ENCODE results near the gene IL17C. TPM values are rescaled to one million over a fixed set of nuclear protein-coding genes. Genes with fewer than 3 reads are reported as not detected.

IL17C gene
- total RNA-seq, 1 experiment from 2014 or later: not detected

DNA sequence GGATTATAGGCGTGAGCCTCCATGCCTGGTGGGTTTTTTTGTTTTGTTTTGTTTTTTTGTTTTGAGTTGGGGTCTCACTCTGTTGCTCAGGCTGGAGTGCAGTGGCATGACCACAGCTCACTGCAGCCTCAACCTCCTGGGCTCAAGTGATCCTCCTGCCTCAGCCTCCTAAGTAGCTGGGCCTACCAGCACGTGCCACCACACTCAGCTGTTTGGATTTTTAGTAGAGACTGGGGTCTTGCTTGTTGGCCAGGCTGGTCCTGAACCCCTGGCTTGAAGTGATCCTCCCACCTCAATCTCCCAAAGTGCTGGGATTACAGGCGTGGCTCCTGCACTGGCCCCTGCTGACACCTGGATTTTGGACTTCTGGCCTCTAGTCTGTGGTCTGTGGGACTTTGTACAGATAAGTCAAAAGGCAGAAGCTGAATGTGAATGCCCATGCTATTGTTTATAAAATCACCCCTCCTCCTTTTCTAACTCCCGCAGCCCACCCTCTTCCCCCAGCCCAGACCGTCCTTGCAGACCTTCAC, 42.2 kb downstream of the IL17C start:
- POLR2A ChIA-PET (ENCODE audit: unreplicated experiment): no interaction called here
- intact Hi-C loops (cut with micrococcal nuclease): no loop called here
- Histone ChIP-seq H3K9ac (ENCODE audit: low read length) (no peak overlapping the region), H3K4me1 (ENCODE audit: insufficient read depth, low read length) (peaks cover 6% of the 10 kb centered on the region; the same call in 1 of the 2 replicates), H3F3A (ENCODE audit: low read length, unreplicated experiment) (no peaks in the 10 kb centered on the region), H3K4me2 (ENCODE audit: low read length) (no peak overlapping the region), H3K36me3 (ENCODE audit: low read depth, low read length) (no peaks in the 10 kb centered on the region), H4K20me1 (ENCODE audit: low read length) (no peaks in the 10 kb centered on the region), H2AFZ (ENCODE audit: low read length) (0 out of 2 replicates have a peak overlapping the region, but pooled peaks have one; percentile 53), H3K9me2 (replicated peaks; ENCODE audit: low read length) (no peaks in the 10 kb centered on the region), H3K79me2 (ENCODE audit: low read length) (no peaks in the 10 kb centered on the region), H3K9me3 (ENCODE audit: low read length) (no peaks in the 10 kb centered on the region), H3K27me3 (ENCODE audit: low read length) (no peaks in the 10 kb centered on the region), H3K27ac (ENCODE audit: low read length) (no peak overlapping the region), H3K4me3 (ENCODE audit: low read length) (no peak overlapping the region)
- TF ChIP-seq, protein P1, sequence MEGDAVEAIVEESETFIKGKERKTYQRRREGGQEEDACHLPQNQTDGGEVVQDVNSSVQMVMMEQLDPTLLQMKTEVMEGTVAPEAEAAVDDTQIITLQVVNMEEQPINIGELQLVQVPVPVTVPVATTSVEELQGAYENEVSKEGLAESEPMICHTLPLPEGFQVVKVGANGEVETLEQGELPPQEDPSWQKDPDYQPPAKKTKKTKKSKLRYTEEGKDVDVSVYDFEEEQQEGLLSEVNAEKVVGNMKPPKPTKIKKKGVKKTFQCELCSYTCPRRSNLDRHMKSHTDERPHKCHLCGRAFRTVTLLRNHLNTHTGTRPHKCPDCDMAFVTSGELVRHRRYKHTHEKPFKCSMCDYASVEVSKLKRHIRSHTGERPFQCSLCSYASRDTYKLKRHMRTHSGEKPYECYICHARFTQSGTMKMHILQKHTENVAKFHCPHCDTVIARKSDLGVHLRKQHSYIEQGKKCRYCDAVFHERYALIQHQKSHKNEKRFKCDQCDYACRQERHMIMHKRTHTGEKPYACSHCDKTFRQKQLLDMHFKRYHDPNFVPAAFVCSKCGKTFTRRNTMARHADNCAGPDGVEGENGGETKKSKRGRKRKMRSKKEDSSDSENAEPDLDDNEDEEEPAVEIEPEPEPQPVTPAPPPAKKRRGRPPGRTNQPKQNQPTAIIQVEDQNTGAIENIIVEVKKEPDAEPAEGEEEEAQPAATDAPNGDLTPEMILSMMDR (conservative IDR thresholded peaks at IDR 0.05; ENCODE audit: low read depth, low read length): no peak
- no peak for TF ChIP-seq EZH2 (IDR thresholded peaks at IDR 0.05; ENCODE audit: low read length, unreplicated experiment)
- TF ChIP-seq EZH2phosphoT487 (IDR thresholded peaks at IDR 0.05; ENCODE audit: borderline replicate concordance, low read length): no peak
- DNase-seq (no peak), ATAC-seq (no peak)
- no TSS peak for BruUV-seq (replicated peaks)
- CTCF ChIA-PET: no interaction called here

DNA sequence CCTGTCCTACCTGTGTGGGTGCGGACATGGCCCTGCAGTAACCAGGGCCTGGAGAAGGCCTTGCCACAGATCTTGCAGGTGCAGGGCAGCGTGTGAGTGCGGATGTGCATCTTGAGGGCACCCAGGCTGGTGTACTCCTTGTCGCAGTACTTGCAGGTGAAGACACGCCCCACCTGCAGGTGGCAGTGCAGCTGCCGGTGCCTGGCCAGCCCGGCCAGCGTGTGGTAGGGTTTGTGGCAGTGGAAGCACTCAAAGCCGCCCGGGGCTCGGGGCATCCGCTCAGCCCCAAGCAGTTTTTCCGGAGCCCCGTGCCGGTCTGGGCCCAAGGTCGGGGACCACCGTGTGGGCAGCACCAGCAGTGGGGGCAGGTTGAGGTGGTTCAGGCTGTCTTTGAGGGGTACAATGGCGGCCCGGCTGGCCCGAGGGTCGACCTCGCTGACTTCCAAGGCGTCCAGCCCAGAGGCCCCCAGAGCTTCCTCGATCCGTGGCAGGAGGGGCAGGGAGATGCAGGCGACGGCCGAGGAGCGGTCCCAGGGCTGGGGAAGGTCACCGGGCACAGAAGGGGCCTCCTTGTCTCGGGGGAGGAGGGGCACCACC, 42.8 kb downstream of the IL17C start:
- no TSS peak for BruUV-seq (replicated peaks)
- POLR2A ChIA-PET (ENCODE audit: unreplicated experiment): no interaction called here
- Histone ChIP-seq H3K9me3 (ENCODE audit: low read length) (no peaks in the 10 kb centered on the region), H3K27ac (ENCODE audit: low read length) (no peak overlapping the region), H3F3A (ENCODE audit: low read length, unreplicated experiment) (no peaks in the 10 kb centered on the region), H4K20me1 (ENCODE audit: low read length) (no peaks in the 10 kb centered on the region), H3K36me3 (ENCODE audit: low read depth, low read length) (no peaks in the 10 kb centered on the region), H3K4me3 (ENCODE audit: low read length) (peak overlapping the region; percentile 36; the same call in 1 of the 2 replicates), H3K79me2 (ENCODE audit: low read length) (no peaks in the 10 kb centered on the region), H2AFZ (ENCODE audit: low read length) (peak overlapping the region; percentile 53; the same call in 1 of the 2 replicates), H3K9ac (ENCODE audit: low read length) (no peak overlapping the region), H3K27me3 (ENCODE audit: low read length) (no peaks in the 10 kb centered on the region), H3K9me2 (replicated peaks; ENCODE audit: low read length) (no peaks in the 10 kb centered on the region), H3K4me1 (ENCODE audit: insufficient read depth, low read length) (peaks cover 6% of the 10 kb centered on the region; the same call in 1 of the 2 replicates), H3K4me2 (ENCODE audit: low read length) (peak overlapping the region; percentile 59; the same call in 1 of the 2 replicates)
- intact Hi-C loops (cut with micrococcal nuclease): no loop called here
- CTCF ChIA-PET: no interaction called here
- no peak for TF ChIP-seq EZH2phosphoT487 (IDR thresholded peaks at IDR 0.05; ENCODE audit: borderline replicate concordance, low read length)
- TF ChIP-seq, protein P1 (conservative IDR thresholded peaks at IDR 0.05; ENCODE audit: low read depth, low read length): peak; percentile 69
- DNase-seq: peak; percentile 68
- ATAC-seq: peak; percentile 64
